Loucy (cell line): Measurements from ENCODE around the gene ZC3HAV1L.

Experiments used
- H2AFZ ChIP-seq: fragments of 200-600 bp; sonication (generic); 2 replicates; pipeline ENCODE4 v1.6.0; 2016; ENCODE audit warnings: antibody characterized with exemption, mild to moderate bottlenecking, low read length, moderate library complexity
- H3F3A ChIP-seq: fragments of 200-600 bp; 2 replicates; pipeline ENCODE4 v1.6.0; 2016; ENCODE audit warnings: antibody characterized with exemption, low read depth, mild to moderate bottlenecking
- H3K27me3 ChIP-seq: fragments of 200-600 bp; sonication (generic); 2 replicates; pipeline ENCODE4 v1.6.1; 2014; ENCODE audit warnings: low read length, mild to moderate bottlenecking; ENCODE audit not compliant: insufficient read depth, poor library complexity, severe bottlenecking
- H3K36me3 ChIP-seq: fragments of 200-600 bp; sonication (generic); 2 replicates; pipeline ENCODE4 v1.6.1; 2016; ENCODE audit warnings: low read length; ENCODE audit not compliant: insufficient read depth
- H3K4me1 ChIP-seq: fragments of 200-600 bp; sonication (generic); 2 replicates; pipeline ENCODE4 v1.5.1; 2014; ENCODE audit warnings: low read length, mild to moderate bottlenecking; ENCODE audit not compliant: insufficient read depth, poor library complexity, severe bottlenecking
- H3K4me2 ChIP-seq: fragments of 200-600 bp; sonication (generic); 2 replicates; pipeline ENCODE4 v1.6.0; 2014; ENCODE audit warnings: antibody characterized with exemption, low read length, low read depth, mild to moderate bottlenecking; ENCODE audit not compliant: poor library complexity, severe bottlenecking
- H3K4me3 ChIP-seq: fragments of 200-600 bp; sonication (generic); 2 replicates; pipeline ENCODE4 v1.5.1; 2014; ENCODE audit warnings: low read length, mild to moderate bottlenecking, mixed read lengths; ENCODE audit not compliant: poor library complexity, severe bottlenecking
- H3K79me2 ChIP-seq: fragments of 200-600 bp; sonication (generic); 2 replicates; pipeline ENCODE4 v1.6.1; 2014; ENCODE audit warnings: low read length; ENCODE audit not compliant: insufficient read depth
- H3K9ac ChIP-seq: fragments of 200-600 bp; sonication (generic); 2 replicates; pipeline ENCODE4 v1.6.0; 2014; ENCODE audit warnings: mild to moderate bottlenecking, low read depth, low read length, moderate library complexity; ENCODE audit not compliant: poor library complexity, severe bottlenecking
- H3K9me2 ChIP-seq: fragments of 200-600 bp; sonication (generic); replicated peaks from 2 replicates; pipeline ENCODE4 v1.6.1; 2016; ENCODE audit warnings: low read depth, low read length, mixed read lengths
- H3K9me3 ChIP-seq: fragments of 200-600 bp; sonication (generic); 2 replicates; pipeline ENCODE4 v1.6.1; 2014; ENCODE audit warnings: mild to moderate bottlenecking, antibody characterized with exemption, low read length, low read depth; ENCODE audit not compliant: insufficient read depth
- H4K20me1 ChIP-seq: fragments of 200-600 bp; sonication (generic); 2 replicates; pipeline ENCODE4 v1.6.0; 2014; ENCODE audit warnings: antibody characterized with exemption, low read length, mild to moderate bottlenecking; ENCODE audit not compliant: insufficient read depth, poor library complexity, severe bottlenecking
- EZH2phosphoT487 ChIP-seq: fragments of 200-600 bp; IDR thresholded peaks from 2 replicates; pipeline ENCODE4 v1.6.1; 2018; ENCODE audit warnings: antibody characterized with exemption, mild to moderate bottlenecking, moderate library complexity, borderline replicate concordance
- TF ChIP-seq, protein P1 (sequence below): fragments of 200-600 bp; sonication (generic); conservative IDR thresholded peaks from 2 replicates; pipeline ENCODE4 v1.5.1; 2014; ENCODE audit warnings: mild to moderate bottlenecking, antibody characterized with exemption, low read length

Gene ZC3HAV1L

GRCh38 chr7:139033346-139034114, 2.3 kb downstream of the ZC3HAV1L start:
- H3K27me3 ChIP-seq = no peaks in the 10 kb centered on the region
- H3K9ac ChIP-seq = peak overlapping the region; percentile 84
- peaks cover 7% of the 10 kb centered on the region; the same call in 1 of the 2 replicates for H3K36me3 ChIP-seq
- peaks cover 27% of the 10 kb centered on the region for H3K4me1 ChIP-seq
- TF ChIP-seq, protein P1, sequence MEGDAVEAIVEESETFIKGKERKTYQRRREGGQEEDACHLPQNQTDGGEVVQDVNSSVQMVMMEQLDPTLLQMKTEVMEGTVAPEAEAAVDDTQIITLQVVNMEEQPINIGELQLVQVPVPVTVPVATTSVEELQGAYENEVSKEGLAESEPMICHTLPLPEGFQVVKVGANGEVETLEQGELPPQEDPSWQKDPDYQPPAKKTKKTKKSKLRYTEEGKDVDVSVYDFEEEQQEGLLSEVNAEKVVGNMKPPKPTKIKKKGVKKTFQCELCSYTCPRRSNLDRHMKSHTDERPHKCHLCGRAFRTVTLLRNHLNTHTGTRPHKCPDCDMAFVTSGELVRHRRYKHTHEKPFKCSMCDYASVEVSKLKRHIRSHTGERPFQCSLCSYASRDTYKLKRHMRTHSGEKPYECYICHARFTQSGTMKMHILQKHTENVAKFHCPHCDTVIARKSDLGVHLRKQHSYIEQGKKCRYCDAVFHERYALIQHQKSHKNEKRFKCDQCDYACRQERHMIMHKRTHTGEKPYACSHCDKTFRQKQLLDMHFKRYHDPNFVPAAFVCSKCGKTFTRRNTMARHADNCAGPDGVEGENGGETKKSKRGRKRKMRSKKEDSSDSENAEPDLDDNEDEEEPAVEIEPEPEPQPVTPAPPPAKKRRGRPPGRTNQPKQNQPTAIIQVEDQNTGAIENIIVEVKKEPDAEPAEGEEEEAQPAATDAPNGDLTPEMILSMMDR = no peak
- TF ChIP-seq EZH2phosphoT487 = no peak
- peak overlapping the region; percentile 89 for H3K4me2 ChIP-seq
- H3F3A ChIP-seq = no peaks in the 10 kb centered on the region
- H3K4me3 ChIP-seq = peak overlapping the region; percentile 85
- peaks cover 52% of the 10 kb centered on the region for H3K79me2 ChIP-seq
- H3K9me3 ChIP-seq = no peaks in the 10 kb centered on the region
- no peak overlapping the region for H2AFZ ChIP-seq
- peaks cover 12% of the 10 kb centered on the region for H4K20me1 ChIP-seq
- no peaks in the 10 kb centered on the region for H3K9me2 ChIP-seq

- H4K20me1 ChIP-seq = peaks cover 12% of the 10 kb centered on the region
- peaks cover 11% of the 10 kb centered on the region; the same call in 1 of the 2 replicates for H3K36me3 ChIP-seq
- H3K9me3 ChIP-seq = no peaks in the 10 kb centered on the region
- no peak overlapping the region for H2AFZ ChIP-seq
- no peak overlapping the region for H3K9ac ChIP-seq
- H3K4me1 ChIP-seq = peaks cover 27% of the 10 kb centered on the region
- H3K27me3 ChIP-seq = no peaks in the 10 kb centered on the region
- H3K4me2 ChIP-seq = peak overlapping the region; percentile 89
- H3K79me2 ChIP-seq = peaks cover 52% of the 10 kb centered on the region
- TF ChIP-seq EZH2phosphoT487 = no peak
- TF ChIP-seq, protein P1 = no peak
- H3K4me3 ChIP-seq = peak overlapping the region; percentile 85
- H3K9me2 ChIP-seq = no peaks in the 10 kb centered on the region
- no peaks in the 10 kb centered on the region for H3F3A ChIP-seq
Observed at GRCh38 chr7:139032473-139032872, 3.4 kb downstream of the ZC3HAV1L start.

DNA sequence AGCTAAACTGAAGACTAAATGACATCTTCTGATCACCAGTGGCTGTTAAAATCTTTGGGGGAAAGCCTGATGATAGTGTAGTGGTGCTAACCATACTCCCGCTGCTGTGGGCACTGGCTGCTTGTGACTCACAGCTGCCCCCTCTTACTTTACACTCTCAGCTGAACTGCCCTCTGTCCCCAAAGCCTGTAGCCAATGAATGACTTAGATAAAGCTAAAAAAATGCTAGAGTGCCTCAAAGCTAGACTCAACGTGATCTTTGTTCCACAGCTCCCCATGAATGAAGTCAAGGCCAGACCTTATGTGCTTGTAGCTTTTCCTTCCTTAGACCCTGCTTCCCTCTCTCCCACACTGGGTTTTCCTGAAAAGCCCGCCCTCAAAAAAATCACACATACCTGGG, 6.5 kb downstream of the ZC3HAV1L start:
- peaks cover 33% of the 10 kb centered on the region; the same call in 1 of the 2 replicates for H3K36me3 ChIP-seq
- peaks cover 6% of the 10 kb centered on the region for H4K20me1 ChIP-seq
- H3K9ac ChIP-seq = no peak overlapping the region
- H3K4me2 ChIP-seq = no peak overlapping the region
- TF ChIP-seq EZH2phosphoT487 = no peak
- TF ChIP-seq, protein P1 = no peak
- H3K4me3 ChIP-seq = no peak overlapping the region
- no peaks in the 10 kb centered on the region for H3F3A ChIP-seq
- H3K9me2 ChIP-seq = no peaks in the 10 kb centered on the region
- peaks cover 18% of the 10 kb centered on the region for H3K4me1 ChIP-seq
- H3K9me3 ChIP-seq = no peaks in the 10 kb centered on the region
- no peaks in the 10 kb centered on the region for H3K27me3 ChIP-seq
- peaks cover 25% of the 10 kb centered on the region for H3K79me2 ChIP-seq
- no peak overlapping the region for H2AFZ ChIP-seq
